ENCODE data around the gene INTU. TPM values are rescaled to one million over a fixed set of nuclear protein-coding genes. Genes with fewer than 3 reads are reported as not detected.

INTU gene
- total and polyA plus RNA-seq, 9 of the 15 experiments (the other 6 are each of a cell fraction or from before 2014, with no cell fraction given), result 1.5 to 8.9 (median 3.9) TPM

DNA sequence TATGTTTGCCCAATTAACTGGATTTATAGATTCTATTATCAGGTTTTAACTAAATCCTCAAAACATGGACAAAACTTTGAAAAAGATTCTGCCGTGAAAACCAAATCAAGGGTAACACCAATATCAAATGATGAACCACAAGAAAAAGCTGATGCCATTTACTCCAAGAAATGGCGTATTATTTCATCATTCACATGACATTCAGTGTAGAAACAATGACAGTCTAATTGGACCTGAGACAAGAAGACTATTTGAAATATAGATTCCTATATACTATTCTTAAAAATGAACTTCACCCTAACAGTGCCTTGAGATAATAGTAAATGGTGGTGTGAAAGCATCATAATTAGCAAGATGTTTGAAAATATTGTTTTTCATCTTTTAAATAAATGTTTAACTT is 102.2 kb downstream of the INTU start (continued):
- TF ChIP-seq RFX5 (IDR thresholded peaks at IDR 0.05; ENCODE audit: low read depth, low read length) (no peak), CEBPG (CRISPR knock-in tag; IDR thresholded peaks at IDR 0.05) (no peak), CEBPG (tag; conservative IDR thresholded peaks at IDR 0.05 in 1 of 2, IDR thresholded peaks at IDR 0.05 in 1 of 2) (peak in 1 of 2 experiments; percentile 59; a peak in 1 of 4 replicates), ILK (tag; IDR thresholded peaks at IDR 0.05; ENCODE audit: borderline replicate concordance, low read depth) (no peak), ZNF830 (CRISPR knock-in tag; IDR thresholded peaks at IDR 0.05) (no peak), ZNF584 (CRISPR knock-in tag; IDR thresholded peaks at IDR 0.05; ENCODE audit: low read depth) (no peak), ZNF785 (CRISPR knock-in tag; IDR thresholded peaks at IDR 0.05) (no peak)
- TF ChIP-seq, protein P1, sequence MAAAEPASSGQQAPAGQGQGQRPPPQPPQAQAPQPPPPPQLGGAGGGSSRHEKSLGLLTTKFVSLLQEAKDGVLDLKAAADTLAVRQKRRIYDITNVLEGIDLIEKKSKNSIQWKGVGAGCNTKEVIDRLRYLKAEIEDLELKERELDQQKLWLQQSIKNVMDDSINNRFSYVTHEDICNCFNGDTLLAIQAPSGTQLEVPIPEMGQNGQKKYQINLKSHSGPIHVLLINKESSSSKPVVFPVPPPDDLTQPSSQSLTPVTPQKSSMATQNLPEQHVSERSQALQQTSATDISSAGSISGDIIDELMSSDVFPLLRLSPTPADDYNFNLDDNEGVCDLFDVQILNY (CRISPR knock-in tag; IDR thresholded peaks at IDR 0.05), result no peak
- TF ChIP-seq, protein P2, sequence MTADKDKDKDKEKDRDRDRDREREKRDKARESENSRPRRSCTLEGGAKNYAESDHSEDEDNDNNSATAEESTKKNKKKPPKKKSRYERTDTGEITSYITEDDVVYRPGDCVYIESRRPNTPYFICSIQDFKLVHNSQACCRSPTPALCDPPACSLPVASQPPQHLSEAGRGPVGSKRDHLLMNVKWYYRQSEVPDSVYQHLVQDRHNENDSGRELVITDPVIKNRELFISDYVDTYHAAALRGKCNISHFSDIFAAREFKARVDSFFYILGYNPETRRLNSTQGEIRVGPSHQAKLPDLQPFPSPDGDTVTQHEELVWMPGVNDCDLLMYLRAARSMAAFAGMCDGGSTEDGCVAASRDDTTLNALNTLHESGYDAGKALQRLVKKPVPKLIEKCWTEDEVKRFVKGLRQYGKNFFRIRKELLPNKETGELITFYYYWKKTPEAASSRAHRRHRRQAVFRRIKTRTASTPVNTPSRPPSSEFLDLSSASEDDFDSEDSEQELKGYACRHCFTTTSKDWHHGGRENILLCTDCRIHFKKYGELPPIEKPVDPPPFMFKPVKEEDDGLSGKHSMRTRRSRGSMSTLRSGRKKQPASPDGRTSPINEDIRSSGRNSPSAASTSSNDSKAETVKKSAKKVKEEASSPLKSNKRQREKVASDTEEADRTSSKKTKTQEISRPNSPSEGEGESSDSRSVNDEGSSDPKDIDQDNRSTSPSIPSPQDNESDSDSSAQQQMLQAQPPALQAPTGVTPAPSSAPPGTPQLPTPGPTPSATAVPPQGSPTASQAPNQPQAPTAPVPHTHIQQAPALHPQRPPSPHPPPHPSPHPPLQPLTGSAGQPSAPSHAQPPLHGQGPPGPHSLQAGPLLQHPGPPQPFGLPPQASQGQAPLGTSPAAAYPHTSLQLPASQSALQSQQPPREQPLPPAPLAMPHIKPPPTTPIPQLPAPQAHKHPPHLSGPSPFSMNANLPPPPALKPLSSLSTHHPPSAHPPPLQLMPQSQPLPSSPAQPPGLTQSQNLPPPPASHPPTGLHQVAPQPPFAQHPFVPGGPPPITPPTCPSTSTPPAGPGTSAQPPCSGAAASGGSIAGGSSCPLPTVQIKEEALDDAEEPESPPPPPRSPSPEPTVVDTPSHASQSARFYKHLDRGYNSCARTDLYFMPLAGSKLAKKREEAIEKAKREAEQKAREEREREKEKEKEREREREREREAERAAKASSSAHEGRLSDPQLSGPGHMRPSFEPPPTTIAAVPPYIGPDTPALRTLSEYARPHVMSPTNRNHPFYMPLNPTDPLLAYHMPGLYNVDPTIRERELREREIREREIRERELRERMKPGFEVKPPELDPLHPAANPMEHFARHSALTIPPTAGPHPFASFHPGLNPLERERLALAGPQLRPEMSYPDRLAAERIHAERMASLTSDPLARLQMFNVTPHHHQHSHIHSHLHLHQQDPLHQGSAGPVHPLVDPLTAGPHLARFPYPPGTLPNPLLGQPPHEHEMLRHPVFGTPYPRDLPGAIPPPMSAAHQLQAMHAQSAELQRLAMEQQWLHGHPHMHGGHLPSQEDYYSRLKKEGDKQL (CRISPR knock-in tag; IDR thresholded peaks at IDR 0.05; ENCODE audit: borderline replicate concordance), result no peak
